Thyroid gland (tissue), 4 donors: ENCODE results near the gene BCL7B.

Source experiments
- POLR2A ChIP-seq, 2 donors: fragments of 450-650 bp; IDR thresholded peaks; one replicate each; pipeline ENCODE4 v1.6.1; 2017; ENCODE audit warnings: antibody characterized with exemption in 2 of 2, mild to moderate bottlenecking in 2 of 2, moderate library complexity in 1 of 2
- TF ChIP-seq, protein P1 (sequence below), 6 experiments: fragments of 200-600 bp in 3 of 6; fragments of 450-650 bp in 3 of 6; sonication (generic) in 3 of 6; IDR thresholded peaks; one replicate each; pipeline ENCODE4 v1.5.1; 2016 to 2019; ENCODE audit warnings: antibody characterized with exemption in 6 of 6, mild to moderate bottlenecking in 2 of 6, inconsistent platforms in 1 of 6, moderate library complexity in 1 of 6

DNA sequence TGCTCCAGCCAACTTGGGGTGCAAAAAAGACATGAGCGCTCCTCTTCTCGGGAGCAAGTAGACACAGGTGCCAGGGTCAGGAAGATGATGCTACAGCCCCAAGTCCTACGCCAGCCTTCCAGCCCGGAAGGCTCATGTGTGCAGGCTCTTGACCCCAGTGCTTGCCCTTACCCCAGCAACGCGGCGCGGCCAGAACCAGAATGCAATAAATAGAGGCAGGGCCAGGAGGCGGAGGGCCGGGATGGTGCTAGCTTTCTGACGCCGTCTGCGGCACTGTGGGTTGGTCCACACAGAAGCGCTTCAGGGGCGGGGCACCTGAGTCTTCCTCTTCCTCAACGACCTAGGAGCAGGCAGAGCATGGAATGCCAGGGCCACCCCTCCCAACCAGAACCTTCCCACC lies 20.4 kb downstream of the BCL7B start:
- TF ChIP-seq, protein P1, sequence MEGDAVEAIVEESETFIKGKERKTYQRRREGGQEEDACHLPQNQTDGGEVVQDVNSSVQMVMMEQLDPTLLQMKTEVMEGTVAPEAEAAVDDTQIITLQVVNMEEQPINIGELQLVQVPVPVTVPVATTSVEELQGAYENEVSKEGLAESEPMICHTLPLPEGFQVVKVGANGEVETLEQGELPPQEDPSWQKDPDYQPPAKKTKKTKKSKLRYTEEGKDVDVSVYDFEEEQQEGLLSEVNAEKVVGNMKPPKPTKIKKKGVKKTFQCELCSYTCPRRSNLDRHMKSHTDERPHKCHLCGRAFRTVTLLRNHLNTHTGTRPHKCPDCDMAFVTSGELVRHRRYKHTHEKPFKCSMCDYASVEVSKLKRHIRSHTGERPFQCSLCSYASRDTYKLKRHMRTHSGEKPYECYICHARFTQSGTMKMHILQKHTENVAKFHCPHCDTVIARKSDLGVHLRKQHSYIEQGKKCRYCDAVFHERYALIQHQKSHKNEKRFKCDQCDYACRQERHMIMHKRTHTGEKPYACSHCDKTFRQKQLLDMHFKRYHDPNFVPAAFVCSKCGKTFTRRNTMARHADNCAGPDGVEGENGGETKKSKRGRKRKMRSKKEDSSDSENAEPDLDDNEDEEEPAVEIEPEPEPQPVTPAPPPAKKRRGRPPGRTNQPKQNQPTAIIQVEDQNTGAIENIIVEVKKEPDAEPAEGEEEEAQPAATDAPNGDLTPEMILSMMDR (IDR thresholded peaks at IDR 0.05), result no peak
- no peak for TF ChIP-seq POLR2A (IDR thresholded peaks at IDR 0.05)
